ENCODE data around the gene DSCAM. TPM values are rescaled to one million over a fixed set of nuclear protein-coding genes. Genes with fewer than 3 reads are reported as not detected.

The DSCAM gene
- total and polyA plus RNA-seq, 2 donors (not counting 3 experiments of a cell fraction or from before 2014, with no cell fraction given): not detected

- CTCF ChIA-PET: no interaction called here
- H3K9me3 ChIP-seq (replicated peaks; ENCODE audit: control insufficient read depth, insufficient read depth, low read length): peaks cover 9% of the 10 kb centered on the region
- H3K9ac ChIP-seq (replicated peaks; ENCODE audit: extremely low read depth, insufficient read depth, low read length): no peak overlapping the region
- H3K4me1 ChIP-seq (ENCODE audit: control insufficient read depth, extremely low read depth, insufficient read depth, low read length): no peaks in the 10 kb centered on the region
- H3K9me1 ChIP-seq (replicated peaks; ENCODE audit: control insufficient read depth, extremely low read depth, insufficient read depth, low read length): no peaks in the 10 kb centered on the region
- no peak for FAIRE-seq
- no peak overlapping the region for H3K4me3 ChIP-seq (replicated peaks in 1 of 3; ENCODE audit: insufficient read depth in 1 of 3, low read depth in 1 of 3, low read length in 3 of 3)
- H2AFZ ChIP-seq (ENCODE audit: low read depth, low read length): no peak overlapping the region
- no peak overlapping the region for H3K27ac ChIP-seq (ENCODE audit: insufficient read depth, low read depth, low read length)
- intact Hi-C loops (cut with micrococcal nuclease) (no loop called here), dilution Hi-C loops (cut with MboI; ENCODE audit: extremely low pct_ligation_motif_present, low sequenced_read_pairs) (no loop called here)
- H3K4me2 ChIP-seq (ENCODE audit: insufficient read depth, low read length): no peak overlapping the region
- no peaks in the 10 kb centered on the region for H3K79me2 ChIP-seq (ENCODE audit: control insufficient read depth, insufficient read depth, low read length)
- DNase-seq (ENCODE audit: low read depth, low spot score): no peak
- H4K20me1 ChIP-seq (replicated peaks; ENCODE audit: control insufficient read depth, extremely low read depth, insufficient read depth, low read length): no peaks in the 10 kb centered on the region
- no peak for TF ChIP-seq CTCF (IDR thresholded peaks at IDR 0.05; ENCODE audit: extremely low read depth in 1 of 2, insufficient read depth in 1 of 2, low read depth in 1 of 2, low read length in 2 of 2)
- TF ChIP-seq GATA2 (IDR thresholded peaks at IDR 0.05; ENCODE audit: insufficient read depth, insufficient read length, low read depth, low read length): no peak
- TF ChIP-seq POLR2AphosphoS5 (IDR thresholded peaks at IDR 0.05; ENCODE audit: insufficient read depth, low read depth, low read length): no peak
- TF ChIP-seq POLR2A (IDR thresholded peaks at IDR 0.05; ENCODE audit: low read depth, low read length): no peak
- TF ChIP-seq FOS (IDR thresholded peaks at IDR 0.05; ENCODE audit: borderline replicate concordance, insufficient read depth, low read length): no peak
- no peak for TF ChIP-seq MAX (IDR thresholded peaks at IDR 0.05; ENCODE audit: insufficient read depth, insufficient read length)
- TF ChIP-seq EZH2 (IDR thresholded peaks at IDR 0.05; ENCODE audit: borderline replicate concordance, low read depth, low read length, severe bottlenecking): no peak
- TF ChIP-seq JUN (IDR thresholded peaks at IDR 0.05; ENCODE audit: borderline replicate concordance, insufficient read depth, insufficient read length, low read depth): no peak
- TF ChIP-seq MYC (IDR thresholded peaks at IDR 0.05; ENCODE audit: low read depth, low read length): no peak
- H3K27me3 ChIP-seq (ENCODE audit: control insufficient read depth in 2 of 2, insufficient read depth in 2 of 2, low read length in 2 of 2): no peaks in the 10 kb centered on the region
- BruUV-seq (replicated peaks): no TSS peak
- no peaks in the 10 kb centered on the region for H3K36me3 ChIP-seq (ENCODE audit: control insufficient read depth in 2 of 2, extremely low read depth in 1 of 2, insufficient read depth in 2 of 2, low read length in 2 of 2)
- POLR2A ChIA-PET: no interaction called here
Measured at GRCh38 chr21:40638466-40639251, 208.3 kb downstream of the DSCAM start.
